Measurements from ENCODE around the gene MSI2. TPM values are rescaled to one million over a fixed set of nuclear protein-coding genes. Genes with fewer than 3 reads are reported as not detected.

Gene MSI2
- total and polyA plus RNA-seq, 5 donors = 43.9 to 113 (median 107) TPM

- Histone ChIP-seq H3K4me3 (ENCODE audit: low read length) (no peak overlapping the region), H3K9me3 (ENCODE audit: control insufficient read depth, low read length) (no peaks in the 10 kb centered on the region), H3K27me3 (ENCODE audit: control insufficient read depth, insufficient read depth) (no peaks in the 10 kb centered on the region), H3K27ac (ENCODE audit: low read length) (no peak overlapping the region), H3K4me1 (ENCODE audit: control insufficient read depth, insufficient read depth, low read length) (no peaks in the 10 kb centered on the region)
- ATAC-seq (no peak), DNase-seq (no peak)
- intact Hi-C loops (cut with DNase I) = loop anchor here in 1 of 4 donors (10.0 kb wide), 1 partner anchor 434 kb away; no protein-coding TSS in a partner anchor
Measured at GRCh38 chr17:57678393-57678792, 422.1 kb downstream of the MSI2 start.

GRCh38 chr17:57679356-57679755, 423.0 kb downstream of the MSI2 start:
- no peak overlapping the region for H3K4me3 ChIP-seq (ENCODE audit: low read length)
- ATAC-seq (no peak), DNase-seq (no peak)
- no peaks in the 10 kb centered on the region for H3K27me3 ChIP-seq (ENCODE audit: control insufficient read depth, insufficient read depth)
- intact Hi-C loops (cut with DNase I) = loop anchor here in 1 of 4 donors (10.0 kb wide), 1 partner anchor 435 kb away; no protein-coding TSS in a partner anchor
- no peak overlapping the region for H3K27ac ChIP-seq (ENCODE audit: low read length)
- 93% methylated on average over 7 of the region's 7 CpGs for WGBS
- no peaks in the 10 kb centered on the region for H3K9me3 ChIP-seq (ENCODE audit: control insufficient read depth, low read length)
- no peaks in the 10 kb centered on the region for H3K4me1 ChIP-seq (ENCODE audit: control insufficient read depth, insufficient read depth, low read length)

DNA sequence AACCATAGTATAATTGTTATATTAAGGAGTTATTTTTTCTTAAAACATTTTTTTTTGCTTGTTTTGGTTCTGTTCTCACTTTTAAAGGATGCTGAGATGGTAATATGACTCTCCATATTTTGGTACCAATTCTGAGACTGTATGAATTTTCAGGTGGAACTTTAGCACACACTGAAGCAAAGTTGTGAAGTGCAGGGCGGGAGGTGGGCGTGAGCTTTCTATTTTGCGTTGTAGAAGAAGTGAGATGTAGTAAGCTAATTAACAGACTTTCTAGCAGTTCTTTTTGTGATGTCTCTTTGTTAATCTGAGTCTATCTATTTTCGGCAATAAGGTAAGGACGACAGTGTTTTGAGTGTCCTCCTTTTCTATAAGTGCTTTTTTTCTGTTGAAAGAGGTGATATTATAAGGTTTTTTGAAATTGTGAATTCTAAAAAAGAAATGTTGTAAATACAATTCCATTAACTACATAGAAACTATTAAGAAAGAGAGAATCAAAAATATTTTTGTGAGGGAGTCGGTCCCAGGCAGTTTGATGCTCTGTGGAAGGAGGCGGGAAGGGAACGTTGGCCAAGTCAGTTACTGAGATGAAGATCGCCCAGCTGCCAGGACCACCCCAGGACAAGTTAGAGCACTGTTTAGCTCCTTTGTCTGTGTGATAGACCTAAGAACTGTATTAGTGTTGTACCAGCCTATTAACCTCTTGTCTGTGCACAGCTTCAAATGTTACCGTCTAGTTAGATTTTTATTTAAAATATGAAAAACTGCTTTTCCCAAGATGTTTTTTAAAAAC, 423.8 kb downstream of the MSI2 start:
- Histone ChIP-seq H3K4me3 (ENCODE audit: low read length) (no peak overlapping the region), H3K4me1 (ENCODE audit: control insufficient read depth, insufficient read depth, low read length) (no peaks in the 10 kb centered on the region), H3K9me3 (ENCODE audit: control insufficient read depth, low read length) (no peaks in the 10 kb centered on the region), H3K27me3 (ENCODE audit: control insufficient read depth, insufficient read depth) (no peaks in the 10 kb centered on the region), H3K27ac (ENCODE audit: low read length) (no peak overlapping the region)
- DNase-seq = no peak
- 88% methylated on average over 10 of the region's 10 CpGs for WGBS
- no peak for ATAC-seq
- intact Hi-C loops (cut with DNase I) = loop anchor here in 2 of 4 donors (10.0 kb wide), 2 partner anchors 435 to 445 kb away; no protein-coding TSS in a partner anchor

DNA sequence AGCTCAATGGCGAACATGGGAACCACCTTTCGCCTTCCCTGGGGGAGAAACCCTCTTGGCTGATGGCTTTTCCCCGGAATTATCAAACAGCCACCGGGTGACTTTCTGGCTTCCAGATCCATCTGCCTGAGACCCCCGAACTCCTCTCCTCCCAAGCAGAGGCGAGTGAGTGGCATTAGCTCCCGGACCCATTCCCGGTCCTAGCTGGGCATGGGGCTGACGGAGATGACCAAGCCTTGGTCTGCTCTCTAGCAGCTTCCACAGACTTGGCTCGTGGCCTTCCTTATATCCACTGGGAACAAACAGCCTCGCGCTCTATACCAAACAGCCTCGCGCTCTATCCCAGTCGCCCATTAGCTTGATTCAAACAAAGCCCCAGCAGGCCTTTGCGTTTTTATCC, 426.4 kb downstream of the MSI2 start:
- Histone ChIP-seq H3K27ac (ENCODE audit: low read length) (no peak overlapping the region), H3K4me1 (ENCODE audit: control insufficient read depth, insufficient read depth, low read length) (no peaks in the 10 kb centered on the region), H3K27me3 (ENCODE audit: control insufficient read depth, insufficient read depth) (no peaks in the 10 kb centered on the region), H3K4me3 (ENCODE audit: low read length) (no peak overlapping the region), H3K9me3 (ENCODE audit: control insufficient read depth, low read length) (no peaks in the 10 kb centered on the region)
- intact Hi-C loops (cut with DNase I) = loop anchor here in 1 of 4 donors (10.0 kb wide), 1 partner anchor 448 kb away; no protein-coding TSS in a partner anchor
- WGBS = 97% methylated on average over 16 of the region's 16 CpGs
- no peak for ATAC-seq
- DNase-seq = no peak

DNA sequence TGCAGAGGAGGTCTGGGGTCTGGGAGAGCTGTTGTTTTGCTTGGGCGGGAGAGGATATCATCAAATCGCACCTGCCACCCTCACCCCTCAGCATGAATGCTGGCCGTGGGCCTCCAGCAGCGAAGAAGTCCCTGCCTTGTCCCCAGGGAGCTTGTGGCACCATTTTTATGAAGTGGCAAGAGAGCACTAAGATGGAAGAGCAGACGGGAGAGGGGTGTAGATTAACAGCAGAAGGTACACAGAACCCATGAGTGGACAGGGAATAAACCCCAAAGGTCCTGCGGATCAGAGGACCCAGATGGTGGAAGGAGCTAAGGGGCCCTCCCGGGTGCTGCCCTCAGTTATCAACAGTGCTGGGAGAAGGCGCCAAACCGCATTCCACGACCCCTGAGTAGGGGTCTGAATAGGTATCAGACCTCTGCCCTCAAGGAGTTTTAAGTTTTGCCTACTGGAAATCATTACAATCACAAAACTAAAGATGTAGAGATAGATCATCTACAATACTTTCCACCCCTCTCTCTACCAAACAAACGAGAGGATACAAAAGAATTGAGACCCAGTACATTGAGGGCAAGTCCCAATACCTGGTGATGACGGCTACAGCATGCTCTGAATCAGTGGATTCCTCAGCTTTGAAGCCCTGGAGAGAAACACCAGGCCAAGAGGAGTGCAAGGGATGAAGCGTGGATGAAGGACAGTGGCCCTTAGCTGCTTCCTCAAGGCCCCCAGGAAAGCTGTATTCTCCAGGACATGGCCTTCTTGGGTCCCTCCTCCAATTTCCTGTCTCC, 428.6 kb downstream of the MSI2 start:
- Histone ChIP-seq H3K27me3 (ENCODE audit: control insufficient read depth, insufficient read depth) (no peaks in the 10 kb centered on the region), H3K27ac (ENCODE audit: low read length) (no peak overlapping the region), H3K9me3 (ENCODE audit: control insufficient read depth, low read length) (no peaks in the 10 kb centered on the region), H3K4me1 (ENCODE audit: control insufficient read depth, insufficient read depth, low read length) (no peaks in the 10 kb centered on the region), H3K4me3 (ENCODE audit: low read length) (no peak overlapping the region)
- intact Hi-C loops (cut with DNase I) = loop anchor here in 1 of 4 donors (10.0 kb wide), 1 partner anchor 450 kb away; no protein-coding TSS in a partner anchor
- ATAC-seq (no peak), DNase-seq (no peak)
- 91% methylated on average over 13 of the region's 13 CpGs for WGBS

DNA sequence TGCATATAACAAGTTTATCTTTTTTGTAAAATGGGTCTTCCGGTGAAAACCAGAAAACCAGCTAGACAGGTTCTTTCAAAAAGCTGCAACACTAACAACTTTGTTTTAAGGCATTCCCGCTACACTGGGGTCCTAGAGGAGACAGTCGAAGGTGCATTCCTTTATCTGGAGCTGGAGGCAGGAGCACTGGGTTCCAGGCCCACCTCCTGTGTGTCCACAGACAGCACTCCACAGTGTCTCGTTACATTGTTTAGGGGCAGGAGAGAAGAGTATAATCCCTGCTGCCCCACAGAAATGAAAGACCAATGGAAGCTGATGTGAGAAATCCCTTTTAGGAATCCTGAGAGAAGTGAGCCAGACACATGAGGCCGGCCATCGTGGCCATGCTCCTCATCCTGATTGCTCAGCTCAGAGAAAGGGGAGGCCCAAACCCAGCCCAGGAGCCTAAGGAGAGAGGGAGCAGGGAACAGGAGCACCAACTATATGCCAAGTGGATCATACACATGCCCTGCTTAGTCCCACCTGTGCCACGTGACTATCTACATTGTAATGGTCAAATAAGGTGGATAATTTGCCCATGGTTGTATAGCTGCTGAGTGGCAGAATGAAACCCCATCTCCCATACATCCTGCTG, 429.3 kb downstream of the MSI2 start:
- no peak overlapping the region for H3K4me3 ChIP-seq (ENCODE audit: low read length)
- 91% methylated on average over 7 of the region's 7 CpGs for WGBS
- no peak for DNase-seq
- no peaks in the 10 kb centered on the region for H3K27me3 ChIP-seq (ENCODE audit: control insufficient read depth, insufficient read depth)
- no peak for ATAC-seq
- no peaks in the 10 kb centered on the region for H3K4me1 ChIP-seq (ENCODE audit: control insufficient read depth, insufficient read depth, low read length)
- no peak overlapping the region for H3K27ac ChIP-seq (ENCODE audit: low read length)
- intact Hi-C loops (cut with DNase I) = loop anchor here in 1 of 4 donors (10.0 kb wide), 1 partner anchor 451 kb away; no protein-coding TSS in a partner anchor
- no peaks in the 10 kb centered on the region for H3K9me3 ChIP-seq (ENCODE audit: control insufficient read depth, low read length)

GRCh38 chr17:57687642-57688041, 431.3 kb downstream of the MSI2 start:
- no peak for ATAC-seq
- intact Hi-C loops (cut with DNase I) = loop anchor here in 1 of 4 donors (10.0 kb wide), 1 partner anchor 453 kb away; no protein-coding TSS in a partner anchor

DNA sequence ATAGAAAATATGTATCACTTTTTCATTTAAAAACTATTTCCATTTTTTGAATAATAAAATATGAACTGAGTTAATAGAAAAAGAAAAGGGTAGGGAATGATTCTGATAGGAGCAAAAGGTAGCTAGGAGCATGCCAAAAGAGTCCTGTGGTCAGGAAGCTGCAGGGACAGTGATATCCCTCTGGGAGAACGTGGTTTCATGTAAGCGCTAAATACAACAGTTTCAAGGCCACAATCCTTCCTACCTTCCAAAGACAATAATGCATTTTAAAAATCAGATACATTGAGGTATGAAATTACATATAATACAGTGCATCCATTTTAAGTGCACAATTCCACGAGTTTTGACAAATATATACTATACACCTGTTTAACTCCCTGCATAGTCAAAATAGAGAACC, 432.9 kb downstream of the MSI2 start:
- intact Hi-C loops (cut with DNase I) = loop anchor here in 1 of 4 donors (10.0 kb wide), 1 partner anchor 454 kb away; no protein-coding TSS in a partner anchor
- Histone ChIP-seq H3K4me1 (ENCODE audit: control insufficient read depth, insufficient read depth, low read length) (no peaks in the 10 kb centered on the region), H3K9me3 (ENCODE audit: control insufficient read depth, low read length) (no peaks in the 10 kb centered on the region), H3K27me3 (ENCODE audit: control insufficient read depth, insufficient read depth) (no peaks in the 10 kb centered on the region), H3K27ac (ENCODE audit: low read length) (no peak overlapping the region), H3K4me3 (ENCODE audit: low read length) (no peak overlapping the region)
- no peak for ATAC-seq
- WGBS = 67% methylated on average over 3 of the region's 3 CpGs
- no peak for DNase-seq

More at GRCh38 chr17:57687642-57688041, 431.3 kb downstream of the MSI2 start:
- Histone ChIP-seq H3K4me1 (ENCODE audit: control insufficient read depth, insufficient read depth, low read length) (no peaks in the 10 kb centered on the region), H3K27ac (ENCODE audit: low read length) (no peak overlapping the region), H3K27me3 (ENCODE audit: control insufficient read depth, insufficient read depth) (no peaks in the 10 kb centered on the region), H3K9me3 (ENCODE audit: control insufficient read depth, low read length) (no peaks in the 10 kb centered on the region), H3K4me3 (ENCODE audit: low read length) (no peak overlapping the region)
- no peak for DNase-seq

- no peaks in the 10 kb centered on the region for H3K4me1 ChIP-seq (ENCODE audit: control insufficient read depth, insufficient read depth, low read length)
- intact Hi-C loops (cut with DNase I) = no loop called here
- DNase-seq (no peak), ATAC-seq (no peak)
- 100% methylated on average over 1 of the region's 1 CpG for WGBS
- H3K9me3 ChIP-seq (ENCODE audit: control insufficient read depth, low read length) = no peaks in the 10 kb centered on the region
- no peak overlapping the region for H3K27ac ChIP-seq (ENCODE audit: low read length)
- H3K27me3 ChIP-seq (ENCODE audit: control insufficient read depth, insufficient read depth) = no peaks in the 10 kb centered on the region
- H3K4me3 ChIP-seq (ENCODE audit: low read length) = no peak overlapping the region
Measured at GRCh38 chr17:57691939-57692338, 435.6 kb downstream of the MSI2 start.

DNA sequence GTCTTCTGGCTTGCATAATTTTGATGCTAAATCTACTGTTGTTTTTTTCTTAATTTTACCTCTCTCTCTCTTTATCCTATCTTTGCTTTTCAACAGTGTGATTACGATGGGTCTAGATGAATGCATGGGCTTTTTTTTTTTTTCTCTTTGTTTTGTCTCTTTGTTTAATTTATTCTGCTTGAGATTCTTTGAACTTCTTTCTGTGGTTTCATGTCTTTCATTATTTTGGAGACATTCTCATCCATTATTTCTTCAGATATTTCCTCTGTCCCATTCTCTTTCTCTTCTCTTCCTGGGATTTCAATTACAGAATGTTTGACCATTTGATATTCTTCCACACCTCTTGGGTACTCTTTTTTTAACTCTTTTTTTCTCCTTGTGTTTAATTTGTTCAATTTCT, 436.4 kb downstream of the MSI2 start:
- DNase-seq (no peak), ATAC-seq (no peak)
- no peaks in the 10 kb centered on the region for H3K4me1 ChIP-seq (ENCODE audit: control insufficient read depth, insufficient read depth, low read length)
- no peak overlapping the region for H3K4me3 ChIP-seq (ENCODE audit: low read length)
- WGBS = 93% methylated on average over 1 of the region's 1 CpG
- no peaks in the 10 kb centered on the region for H3K9me3 ChIP-seq (ENCODE audit: control insufficient read depth, low read length)
- intact Hi-C loops (cut with DNase I) = no loop called here
- no peaks in the 10 kb centered on the region for H3K27me3 ChIP-seq (ENCODE audit: control insufficient read depth, insufficient read depth)
- no peak overlapping the region for H3K27ac ChIP-seq (ENCODE audit: low read length)
